ENCODE results near the gene SIK3. TPM values are rescaled to one million over a fixed set of nuclear protein-coding genes. Genes with fewer than 3 reads are reported as not detected.

SIK3 gene
- total and polyA plus RNA-seq, 4 donors: 33.8 to 61.6 (median 51.8) TPM

- Histone ChIP-seq H3K36me3 (ENCODE audit: control insufficient read depth, insufficient read depth, low read length) (no peaks in the 10 kb centered on the region), H3K4me1 (ENCODE audit: control insufficient read depth, insufficient read depth, low read length) (peaks cover 16% of the 10 kb centered on the region), H3K27ac (ENCODE audit: low read depth, low read length) (peak overlapping the region; percentile 65), H3K27me3 (ENCODE audit: control insufficient read depth, insufficient read depth, low read length) (no peaks in the 10 kb centered on the region), H3K4me3 (ENCODE audit: low read depth, low read length) (peak overlapping the region; percentile 4), H3K9me3 (ENCODE audit: control insufficient read depth, insufficient read depth, low read length) (no peaks in the 10 kb centered on the region)
- 57% methylated on average over 2 of the region's 9 CpGs for WGBS (ENCODE audit: insufficient coverage)
- peak in 1 of 6 donors; percentile 27 for DNase-seq (ENCODE audit: low read depth in 4 of 6, low spot score in 6 of 6)
These were observed 2.7 kb downstream of the SIK3 start for GRCh38 chr11:117095284-117096161.

GRCh38 chr11:117094776-117095175 is 3.5 kb downstream of the SIK3 start:
- Histone ChIP-seq H3K4me1 (ENCODE audit: control insufficient read depth, insufficient read depth, low read length) (peaks cover 16% of the 10 kb centered on the region), H3K4me3 (ENCODE audit: low read depth, low read length) (peak overlapping the region; percentile 7)

GRCh38 chr11:117092951-117093590 is 5.2 kb downstream of the SIK3 start:
- H3K27me3 ChIP-seq (ENCODE audit: control insufficient read depth, insufficient read depth, low read length): no peaks in the 10 kb centered on the region
- no peak for DNase-seq (ENCODE audit: low read depth in 4 of 6, low spot score in 6 of 6)
- H3K27ac ChIP-seq (ENCODE audit: low read depth, low read length): no peak overlapping the region
- H3K4me3 ChIP-seq (ENCODE audit: low read depth, low read length): no peak overlapping the region
- no peaks in the 10 kb centered on the region for H3K36me3 ChIP-seq (ENCODE audit: control insufficient read depth, insufficient read depth, low read length)
- H3K4me1 ChIP-seq (ENCODE audit: control insufficient read depth, insufficient read depth, low read length): peaks cover 8% of the 10 kb centered on the region
- 100% methylated on average over 1 of the region's 5 CpGs for WGBS (ENCODE audit: insufficient coverage)
- H3K9me3 ChIP-seq (ENCODE audit: control insufficient read depth, insufficient read depth, low read length): no peaks in the 10 kb centered on the region

More at GRCh38 chr11:117094776-117095175, 3.5 kb downstream of the SIK3 start:
- Histone ChIP-seq H3K27ac (ENCODE audit: low read depth, low read length) (peak overlapping the region; percentile 65), H3K36me3 (ENCODE audit: control insufficient read depth, insufficient read depth, low read length) (no peaks in the 10 kb centered on the region), H3K9me3 (ENCODE audit: control insufficient read depth, insufficient read depth, low read length) (no peaks in the 10 kb centered on the region), H3K27me3 (ENCODE audit: control insufficient read depth, insufficient read depth, low read length) (no peaks in the 10 kb centered on the region)
- 30% methylated on average over 1 of the region's 4 CpGs for WGBS (ENCODE audit: insufficient coverage)
- DNase-seq (ENCODE audit: low read depth in 4 of 6, low spot score in 6 of 6): peak in 2 of 6 donors; percentile 56 to 76

GRCh38 chr11:117091753-117092477 is 6.3 kb downstream of the SIK3 start:
- no peaks in the 10 kb centered on the region for H3K36me3 ChIP-seq (ENCODE audit: control insufficient read depth, insufficient read depth, low read length)
- peaks cover 5% of the 10 kb centered on the region for H3K4me1 ChIP-seq (ENCODE audit: control insufficient read depth, insufficient read depth, low read length)
- H3K9me3 ChIP-seq (ENCODE audit: control insufficient read depth, insufficient read depth, low read length): no peaks in the 10 kb centered on the region
- H3K27me3 ChIP-seq (ENCODE audit: control insufficient read depth, insufficient read depth, low read length): no peaks in the 10 kb centered on the region
- H3K4me3 ChIP-seq (ENCODE audit: low read depth, low read length): no peak overlapping the region
- no peak overlapping the region for H3K27ac ChIP-seq (ENCODE audit: low read depth, low read length)
- WGBS (ENCODE audit: insufficient coverage): 100% methylated on average over 1 of the region's 4 CpGs
- no peak for DNase-seq (ENCODE audit: low read depth in 4 of 6, low spot score in 6 of 6)

GRCh38 chr11:117090111-117090706 is 8.0 kb downstream of the SIK3 start:
- no peak for DNase-seq (ENCODE audit: low read depth in 4 of 6, low spot score in 6 of 6)
- H3K27ac ChIP-seq (ENCODE audit: low read depth, low read length): no peak overlapping the region
- H3K27me3 ChIP-seq (ENCODE audit: control insufficient read depth, insufficient read depth, low read length): no peaks in the 10 kb centered on the region
- H3K4me1 ChIP-seq (ENCODE audit: control insufficient read depth, insufficient read depth, low read length): no peaks in the 10 kb centered on the region
- H3K9me3 ChIP-seq (ENCODE audit: control insufficient read depth, insufficient read depth, low read length): no peaks in the 10 kb centered on the region
- WGBS (ENCODE audit: insufficient coverage): no CpG with 5 or more reads among the region's 5 CpGs
- H3K36me3 ChIP-seq (ENCODE audit: control insufficient read depth, insufficient read depth, low read length): no peaks in the 10 kb centered on the region
- no peak overlapping the region for H3K4me3 ChIP-seq (ENCODE audit: low read depth, low read length)

GRCh38 chr11:117089685-117090084 is 8.5 kb downstream of the SIK3 start:
- no peaks in the 10 kb centered on the region for H3K4me1 ChIP-seq (ENCODE audit: control insufficient read depth, insufficient read depth, low read length)

GRCh38 chr11:117087446-117087845 is 10.8 kb downstream of the SIK3 start:
- DNase-seq (ENCODE audit: low read depth in 4 of 6, low spot score in 6 of 6): no peak
- Histone ChIP-seq H3K4me1 (ENCODE audit: control insufficient read depth, insufficient read depth, low read length) (peaks cover 5% of the 10 kb centered on the region), H3K27ac (ENCODE audit: low read depth, low read length) (no peak overlapping the region), H3K27me3 (ENCODE audit: control insufficient read depth, insufficient read depth, low read length) (no peaks in the 10 kb centered on the region), H3K4me3 (ENCODE audit: low read depth, low read length) (no peak overlapping the region), H3K36me3 (ENCODE audit: control insufficient read depth, insufficient read depth, low read length) (no peaks in the 10 kb centered on the region), H3K9me3 (ENCODE audit: control insufficient read depth, insufficient read depth, low read length) (no peaks in the 10 kb centered on the region)
- WGBS (ENCODE audit: insufficient coverage): no CpG with 5 or more reads among the region's 3 CpGs

More at GRCh38 chr11:117089685-117090084, 8.5 kb downstream of the SIK3 start:
- no peaks in the 10 kb centered on the region for H3K27me3 ChIP-seq (ENCODE audit: control insufficient read depth, insufficient read depth, low read length)
- DNase-seq (ENCODE audit: low read depth in 4 of 6, low spot score in 6 of 6): no peak
- 93% methylated on average over 6 of the region's 7 CpGs for WGBS (ENCODE audit: insufficient coverage)
- H3K36me3 ChIP-seq (ENCODE audit: control insufficient read depth, insufficient read depth, low read length): no peaks in the 10 kb centered on the region
- H3K4me3 ChIP-seq (ENCODE audit: low read depth, low read length): no peak overlapping the region
- H3K9me3 ChIP-seq (ENCODE audit: control insufficient read depth, insufficient read depth, low read length): no peaks in the 10 kb centered on the region
- no peak overlapping the region for H3K27ac ChIP-seq (ENCODE audit: low read depth, low read length)

GRCh38 chr11:117084992-117085391 is 13.2 kb downstream of the SIK3 start:
- H3K27me3 ChIP-seq (ENCODE audit: control insufficient read depth, insufficient read depth, low read length): no peaks in the 10 kb centered on the region
- H3K9me3 ChIP-seq (ENCODE audit: control insufficient read depth, insufficient read depth, low read length): no peaks in the 10 kb centered on the region
- peaks cover 5% of the 10 kb centered on the region for H3K4me1 ChIP-seq (ENCODE audit: control insufficient read depth, insufficient read depth, low read length)
- DNase-seq (ENCODE audit: low read depth in 4 of 6, low spot score in 6 of 6): no peak
- no CpG with 5 or more reads among the region's 4 CpGs for WGBS (ENCODE audit: insufficient coverage)
- H3K36me3 ChIP-seq (ENCODE audit: control insufficient read depth, insufficient read depth, low read length): no peaks in the 10 kb centered on the region
- H3K27ac ChIP-seq (ENCODE audit: low read depth, low read length): no peak overlapping the region
- H3K4me3 ChIP-seq (ENCODE audit: low read depth, low read length): no peak overlapping the region
